ENCODE results near the gene LSM5.

Gene LSM5

GRCh38 chr7:32495298-32496051 is 5.3 kb upstream of the LSM5 start, which contains the start of gene AVL9:
Gene AVL9 (plus strand): TSS chr7:32495489. CDS start chr7:32495710, 221 bp downstream.
- TF ChIP-seq, protein P1, sequence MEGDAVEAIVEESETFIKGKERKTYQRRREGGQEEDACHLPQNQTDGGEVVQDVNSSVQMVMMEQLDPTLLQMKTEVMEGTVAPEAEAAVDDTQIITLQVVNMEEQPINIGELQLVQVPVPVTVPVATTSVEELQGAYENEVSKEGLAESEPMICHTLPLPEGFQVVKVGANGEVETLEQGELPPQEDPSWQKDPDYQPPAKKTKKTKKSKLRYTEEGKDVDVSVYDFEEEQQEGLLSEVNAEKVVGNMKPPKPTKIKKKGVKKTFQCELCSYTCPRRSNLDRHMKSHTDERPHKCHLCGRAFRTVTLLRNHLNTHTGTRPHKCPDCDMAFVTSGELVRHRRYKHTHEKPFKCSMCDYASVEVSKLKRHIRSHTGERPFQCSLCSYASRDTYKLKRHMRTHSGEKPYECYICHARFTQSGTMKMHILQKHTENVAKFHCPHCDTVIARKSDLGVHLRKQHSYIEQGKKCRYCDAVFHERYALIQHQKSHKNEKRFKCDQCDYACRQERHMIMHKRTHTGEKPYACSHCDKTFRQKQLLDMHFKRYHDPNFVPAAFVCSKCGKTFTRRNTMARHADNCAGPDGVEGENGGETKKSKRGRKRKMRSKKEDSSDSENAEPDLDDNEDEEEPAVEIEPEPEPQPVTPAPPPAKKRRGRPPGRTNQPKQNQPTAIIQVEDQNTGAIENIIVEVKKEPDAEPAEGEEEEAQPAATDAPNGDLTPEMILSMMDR (IDR thresholded peaks at IDR 0.05; ENCODE audit: low read depth, low read length): no peak
- Histone ChIP-seq H3K27ac (peak within 1 kb of the TSS; percentile 94), H3K9me3 (ENCODE audit: severe bottlenecking) (peaks cover 3% of the 10 kb centered on the region), H3K27me3 (ENCODE audit: insufficient read depth, low read depth, severe bottlenecking) (no peaks in the 10 kb centered on the region), H3K36me3 (peaks cover 3% of the 10 kb centered on the region), H3K4me3 (ENCODE audit: low read depth, low read length) (peak within 1 kb of the TSS; percentile 92)
- peak; percentile 99 for DNase-seq

GRCh38 chr7:32494946-32495297 is 4.7 kb upstream of the LSM5 start:
- Histone ChIP-seq H3K27me3 (ENCODE audit: insufficient read depth, low read depth, severe bottlenecking) (no peaks in the 10 kb centered on the region), H3K36me3 (peaks cover 5% of the 10 kb centered on the region), H3K4me3 (ENCODE audit: low read depth, low read length) (peak overlapping the region; percentile 92), H3K9me3 (ENCODE audit: severe bottlenecking) (peaks cover 3% of the 10 kb centered on the region), H3K27ac (peak overlapping the region; percentile 54)
- DNase-seq: no peak
- TF ChIP-seq, protein P1 (IDR thresholded peaks at IDR 0.05; ENCODE audit: low read depth, low read length): no peak

GRCh38 chr7:32489788-32490126 is 423 bp downstream of the LSM5 start:
- peaks cover 37% of the 10 kb centered on the region for H3K36me3 ChIP-seq
- no peaks in the 10 kb centered on the region for H3K9me3 ChIP-seq (ENCODE audit: severe bottlenecking)
- H3K27me3 ChIP-seq (ENCODE audit: insufficient read depth, low read depth, severe bottlenecking): no peaks in the 10 kb centered on the region
- peak overlapping the region; percentile 89 for H3K27ac ChIP-seq
- peak overlapping the region; percentile 89 for H3K4me3 ChIP-seq (ENCODE audit: low read depth, low read length)
- TF ChIP-seq, protein P1 (IDR thresholded peaks at IDR 0.05; ENCODE audit: low read depth, low read length): no peak
- no peak for DNase-seq

- Histone ChIP-seq H3K27me3 (ENCODE audit: insufficient read depth, low read depth, severe bottlenecking) (no peaks in the 10 kb centered on the region), H3K27ac (no peak overlapping the region)
These were observed 8.3 kb downstream of the LSM5 start for GRCh38 chr7:32481921-32482320.

GRCh38 chr7:32481176-32481575 is 9.0 kb downstream of the LSM5 start:
- TF ChIP-seq, protein P1 (IDR thresholded peaks at IDR 0.05; ENCODE audit: low read depth, low read length): no peak
- Histone ChIP-seq H3K27me3 (ENCODE audit: insufficient read depth, low read depth, severe bottlenecking) (no peaks in the 10 kb centered on the region), H3K27ac (no peak overlapping the region), H3K36me3 (peaks cover 9% of the 10 kb centered on the region), H3K4me3 (ENCODE audit: low read depth, low read length) (no peak overlapping the region), H3K9me3 (ENCODE audit: severe bottlenecking) (no peaks in the 10 kb centered on the region)
- no peak for DNase-seq

More at GRCh38 chr7:32481921-32482320, 8.3 kb downstream of the LSM5 start:
- H3K4me3 ChIP-seq (ENCODE audit: low read depth, low read length): no peak overlapping the region
- H3K9me3 ChIP-seq (ENCODE audit: severe bottlenecking): no peaks in the 10 kb centered on the region
- H3K36me3 ChIP-seq: peaks cover 17% of the 10 kb centered on the region
- no peak for DNase-seq
- TF ChIP-seq, protein P1 (IDR thresholded peaks at IDR 0.05; ENCODE audit: low read depth, low read length): no peak
